ENCODE measurements around the gene RPP30.

DNA sequence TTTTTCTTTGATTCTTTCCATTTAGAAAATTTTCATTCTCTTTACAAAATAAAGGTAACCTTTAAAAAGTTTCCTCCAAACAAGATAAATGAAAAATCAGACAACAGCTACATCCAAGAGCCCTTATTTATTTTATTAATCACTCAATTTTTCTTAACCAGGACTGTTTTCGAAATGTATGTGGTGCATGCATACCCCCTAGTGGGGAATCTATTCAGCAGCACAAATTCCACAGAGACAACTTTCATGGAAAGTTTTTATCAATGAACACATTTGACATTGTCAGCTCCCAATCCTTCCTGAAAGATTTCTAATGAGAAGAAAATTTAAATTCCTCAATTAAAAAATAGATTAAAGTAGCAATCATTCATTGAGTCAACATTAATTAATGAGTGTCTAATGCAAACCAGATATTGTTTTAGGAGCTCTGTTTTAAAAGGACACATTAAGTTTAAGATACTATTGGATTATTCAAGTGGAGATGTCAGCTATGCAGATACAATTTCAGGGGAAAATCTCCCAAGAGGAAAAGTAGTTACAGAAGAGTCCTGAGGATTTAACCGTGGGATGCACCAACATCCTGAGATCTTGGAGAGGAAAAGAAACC lies 8.8 kb upstream of the RPP30 start:
- TF ChIP-seq CTCF (conservative IDR thresholded peaks at IDR 0.05; ENCODE audit: low read depth, low read length) (peak; percentile 70), EZH2 (IDR thresholded peaks at IDR 0.05; ENCODE audit: borderline replicate concordance, low read depth, low read length, poor library complexity, severe bottlenecking) (no peak)

All from A673 (cell line).